Astrocyte (in vitro differentiated cells and primary cell): ENCODE results near the gene SUGP2. TPM values are rescaled to one million over a fixed set of nuclear protein-coding genes. Genes with fewer than 3 reads are reported as not detected.

Source experiments
- DNase-seq: peaks from one replicate; pipeline ENCODE4 v3.0.0-alpha.2; 2010; ENCODE audit warnings: low read depth
- FAIRE-seq: peaks from 2 replicates; lab custom pipeline; 2011; peaks lifted over from hg19 to GRCh38; lab: Jason Lieb, UNC
- H2AFZ ChIP-seq: 2 replicates; pipeline ENCODE4 v1.6.0; 2012; ENCODE audit warnings: low read depth, low read length, inconsistent platforms
- H3K27ac ChIP-seq: 2 replicates; pipeline ENCODE4 v1.5.1; 2011; ENCODE audit warnings: low read depth, low read length, inconsistent platforms
- H3K27me3 ChIP-seq: 2 replicates; pipeline ENCODE4 v1.6.0; 2011; ENCODE audit warnings: low read length, inconsistent platforms; ENCODE audit not compliant: insufficient read depth
- H3K36me3 ChIP-seq: 2 replicates; pipeline ENCODE4 v1.5.1; 2011; ENCODE audit warnings: low read length, inconsistent platforms; ENCODE audit not compliant: insufficient read depth
- H3K4me1 ChIP-seq: 2 replicates; pipeline ENCODE4 v1.5.1; 2011; ENCODE audit warnings: low read length, inconsistent platforms; ENCODE audit not compliant: insufficient read depth
- H3K4me2 ChIP-seq: 2 replicates; pipeline ENCODE4 v1.6.0; 2012; ENCODE audit warnings: low read length, inconsistent platforms
- H3K4me3 ChIP-seq: 2 replicates; pipeline ENCODE4 v1.5.1; 2011; ENCODE audit warnings: low read depth, mild to moderate bottlenecking, low read length, inconsistent platforms; ENCODE audit not compliant: insufficient read depth
- H3K79me2 ChIP-seq: 2 replicates; pipeline ENCODE4 v1.6.0; 2012; ENCODE audit warnings: mild to moderate bottlenecking, low read length, inconsistent platforms; ENCODE audit not compliant: insufficient read depth
- H3K9ac ChIP-seq: 2 replicates; pipeline ENCODE4 v1.6.0; 2012; ENCODE audit warnings: mild to moderate bottlenecking, low read length, inconsistent platforms
- H3K9me3 ChIP-seq: 2 replicates; pipeline ENCODE4 v1.5.1; 2012; ENCODE audit warnings: low read depth, mild to moderate bottlenecking, low read length, inconsistent platforms; ENCODE audit not compliant: insufficient read depth
- H4K20me1 ChIP-seq: 2 replicates; pipeline ENCODE4 v1.6.0; 2012; ENCODE audit warnings: low read length, inconsistent platforms; ENCODE audit not compliant: insufficient read depth
- H3K27ac Mint-ChIP-seq: one replicate; pipeline ENCODE4 v1.8.0; 2021; ENCODE audit warnings: mild to moderate bottlenecking, mixed read lengths; ENCODE audit not compliant: unreplicated experiment
- H3K27me3 Mint-ChIP-seq: one replicate; pipeline ENCODE4 v1.8.0; 2021; ENCODE audit warnings: low read depth, mixed read lengths; ENCODE audit not compliant: unreplicated experiment
- H3K36me3 Mint-ChIP-seq: one replicate; pipeline ENCODE4 v1.8.0; 2021; ENCODE audit warnings: low read depth, mixed read lengths; ENCODE audit not compliant: unreplicated experiment
- H3K4me1 Mint-ChIP-seq: one replicate; pipeline ENCODE4 v1.8.0; 2021; ENCODE audit warnings: low read depth, mixed read lengths; ENCODE audit not compliant: unreplicated experiment
- H3K4me3 Mint-ChIP-seq: one replicate; pipeline ENCODE4 v1.8.0; 2021; ENCODE audit warnings: mild to moderate bottlenecking, moderate library complexity, mixed read lengths; ENCODE audit not compliant: unreplicated experiment
- H3K9me3 Mint-ChIP-seq: one replicate; pipeline ENCODE4 v1.8.0; 2021; ENCODE audit warnings: mild to moderate bottlenecking, mixed read lengths; ENCODE audit not compliant: unreplicated experiment
- EZH2 ChIP-seq: IDR thresholded peaks from 2 replicates; pipeline ENCODE4 v1.6.1; 2012; ENCODE audit warnings: mild to moderate bottlenecking, low read length, inconsistent platforms; ENCODE audit not compliant: insufficient read depth
- total RNA-seq: library from RNA; stranded (reverse); gene quantifications from 2 replicates; pipeline ENCODE4 v1.2.1, GENCODE V29; 2021
- TF ChIP-seq, protein P1 (sequence below): IDR thresholded peaks from 2 replicates; pipeline ENCODE4 v1.5.1; 2011; ENCODE audit warnings: low read depth, mild to moderate bottlenecking, inconsistent platforms, low read length, moderate library complexity; ENCODE audit not compliant: insufficient read depth

The SUGP2 gene
- total RNA-seq, 1 donor from 2014 or later = 77.6 TPM

DNA sequence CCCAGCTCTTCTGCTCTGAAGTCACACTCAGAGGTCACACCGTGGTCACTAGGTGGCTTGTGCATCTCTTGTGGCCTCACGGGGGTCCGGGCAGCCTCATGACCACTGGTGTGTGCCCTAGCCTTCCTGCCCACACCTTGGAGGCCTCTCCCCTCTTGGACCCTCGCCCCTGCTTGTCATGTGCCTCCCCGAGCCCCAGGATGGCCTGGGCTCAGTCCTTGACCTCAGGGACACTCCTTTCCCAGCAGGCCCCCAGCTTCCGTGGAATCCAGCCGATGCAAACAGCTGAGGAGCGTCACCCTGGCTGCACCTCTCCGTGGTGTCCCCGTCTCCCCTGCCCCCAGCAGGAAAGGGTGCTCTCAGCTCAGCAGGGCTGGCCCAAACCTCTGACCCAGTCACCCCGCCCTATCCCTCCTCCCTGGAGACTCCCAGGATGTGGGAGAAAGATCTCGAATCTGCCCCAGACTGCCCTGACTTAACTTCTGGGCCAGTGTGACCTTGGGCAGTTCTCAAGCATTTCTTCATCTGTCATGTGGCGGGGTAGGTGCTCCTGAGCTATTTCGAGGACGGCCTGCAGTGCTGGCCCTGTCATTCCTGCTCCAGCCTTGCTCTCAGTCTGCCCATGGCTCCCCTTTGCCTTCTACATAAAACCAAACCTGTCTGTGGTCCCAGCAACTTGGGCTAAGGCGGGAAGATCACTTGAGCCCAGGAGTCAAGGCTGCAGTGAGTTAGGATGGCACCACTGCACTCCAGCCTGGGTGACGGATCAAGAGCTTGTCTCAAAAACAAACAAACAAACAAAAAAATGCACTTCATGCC, 25.9 kb upstream of the SUGP2 start:
- H3K36me3 ChIP-seq = peaks cover 10% of the 10 kb centered on the region
- peaks cover 6% of the 10 kb centered on the region for H4K20me1 ChIP-seq
- H3K4me1 Mint-ChIP-seq = peaks cover 8% of the 10 kb centered on the region
- TF ChIP-seq EZH2 = no peak
- TF ChIP-seq, protein P1, sequence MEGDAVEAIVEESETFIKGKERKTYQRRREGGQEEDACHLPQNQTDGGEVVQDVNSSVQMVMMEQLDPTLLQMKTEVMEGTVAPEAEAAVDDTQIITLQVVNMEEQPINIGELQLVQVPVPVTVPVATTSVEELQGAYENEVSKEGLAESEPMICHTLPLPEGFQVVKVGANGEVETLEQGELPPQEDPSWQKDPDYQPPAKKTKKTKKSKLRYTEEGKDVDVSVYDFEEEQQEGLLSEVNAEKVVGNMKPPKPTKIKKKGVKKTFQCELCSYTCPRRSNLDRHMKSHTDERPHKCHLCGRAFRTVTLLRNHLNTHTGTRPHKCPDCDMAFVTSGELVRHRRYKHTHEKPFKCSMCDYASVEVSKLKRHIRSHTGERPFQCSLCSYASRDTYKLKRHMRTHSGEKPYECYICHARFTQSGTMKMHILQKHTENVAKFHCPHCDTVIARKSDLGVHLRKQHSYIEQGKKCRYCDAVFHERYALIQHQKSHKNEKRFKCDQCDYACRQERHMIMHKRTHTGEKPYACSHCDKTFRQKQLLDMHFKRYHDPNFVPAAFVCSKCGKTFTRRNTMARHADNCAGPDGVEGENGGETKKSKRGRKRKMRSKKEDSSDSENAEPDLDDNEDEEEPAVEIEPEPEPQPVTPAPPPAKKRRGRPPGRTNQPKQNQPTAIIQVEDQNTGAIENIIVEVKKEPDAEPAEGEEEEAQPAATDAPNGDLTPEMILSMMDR = no peak
- H3K27ac Mint-ChIP-seq = no peak overlapping the region
- no peaks in the 10 kb centered on the region for H3K9me3 ChIP-seq
- no peak overlapping the region for H2AFZ ChIP-seq
- H3K27me3 ChIP-seq = no peaks in the 10 kb centered on the region
- H3K4me3 Mint-ChIP-seq = no peak overlapping the region
- H3K4me1 ChIP-seq = peaks cover 12% of the 10 kb centered on the region
- no peaks in the 10 kb centered on the region for H3K27me3 Mint-ChIP-seq
- H3K4me2 ChIP-seq = no peak overlapping the region
- FAIRE-seq (no peak), DNase-seq (no peak)
- no peak overlapping the region for H3K9ac ChIP-seq
- H3K36me3 Mint-ChIP-seq = peaks cover 16% of the 10 kb centered on the region
- H3K4me3 ChIP-seq = no peak overlapping the region
- H3K9me3 Mint-ChIP-seq = no peaks in the 10 kb centered on the region
- H3K27ac ChIP-seq = no peak overlapping the region
- no peaks in the 10 kb centered on the region for H3K79me2 ChIP-seq

DNA sequence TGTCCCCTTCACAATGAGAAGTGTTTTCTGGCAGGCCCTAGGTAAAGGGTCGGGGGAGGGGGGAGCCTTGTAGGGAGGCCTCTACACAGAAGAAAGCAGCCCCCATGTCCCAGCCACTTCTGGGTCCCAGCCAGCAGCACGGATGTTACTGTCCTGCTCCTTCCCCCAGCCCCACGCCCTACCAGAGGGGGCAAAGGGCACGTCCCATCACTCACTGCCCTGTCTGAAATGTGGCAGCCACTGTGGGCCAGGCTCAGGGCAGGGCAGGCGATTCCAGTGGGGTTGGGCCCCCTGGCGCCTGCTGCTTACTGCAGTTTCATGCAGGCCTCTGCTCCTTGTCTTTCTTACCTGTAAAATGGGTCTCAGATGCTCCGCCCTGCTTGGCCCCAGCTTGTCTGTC, 24.4 kb upstream of the SUGP2 start:
- Mint-ChIP-seq H3K4me1 (peaks cover 5% of the 10 kb centered on the region), H3K36me3 (peaks cover 16% of the 10 kb centered on the region), H3K27me3 (no peaks in the 10 kb centered on the region), H3K27ac (no peak overlapping the region), H3K9me3 (no peaks in the 10 kb centered on the region), H3K4me3 (no peak overlapping the region)
- no peak for DNase-seq
- Histone ChIP-seq H3K36me3 (peaks cover 10% of the 10 kb centered on the region), H3K4me3 (no peak overlapping the region), H3K27me3 (no peaks in the 10 kb centered on the region), H3K9me3 (no peaks in the 10 kb centered on the region), H3K4me2 (no peak overlapping the region), H3K79me2 (no peaks in the 10 kb centered on the region), H3K27ac (no peak overlapping the region), H3K4me1 (peaks cover 6% of the 10 kb centered on the region), H2AFZ (no peak overlapping the region), H3K9ac (no peak overlapping the region), H4K20me1 (peaks cover 6% of the 10 kb centered on the region)
- TF ChIP-seq EZH2 = no peak
- TF ChIP-seq, protein P1 = no peak
- FAIRE-seq = no peak

DNA sequence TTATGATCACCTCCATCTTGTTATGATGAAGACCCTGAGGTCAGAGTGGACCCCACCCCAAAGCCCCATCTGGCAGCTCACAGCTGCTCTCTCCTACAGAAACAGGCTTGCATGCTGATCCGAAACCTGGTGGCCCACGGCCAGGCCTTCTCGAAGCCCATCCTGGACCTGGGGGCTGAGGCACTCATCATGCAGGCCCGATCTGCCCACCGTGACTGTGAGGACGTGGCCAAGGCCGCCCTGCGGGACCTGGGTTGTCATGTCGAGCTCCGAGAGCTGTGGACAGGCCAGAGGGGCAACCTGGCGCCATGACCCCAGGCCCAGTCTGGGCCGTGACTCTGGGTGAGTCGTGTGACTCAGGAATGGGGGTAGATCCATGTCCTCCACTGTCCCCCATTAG, 24.0 kb upstream of the SUGP2 start:
- Histone ChIP-seq H3K4me2 (no peak overlapping the region), H3K4me3 (no peak overlapping the region), H3K4me1 (peaks cover 5% of the 10 kb centered on the region), H3K27ac (no peak overlapping the region), H2AFZ (no peak overlapping the region), H4K20me1 (peaks cover 6% of the 10 kb centered on the region), H3K9ac (no peak overlapping the region), H3K79me2 (no peaks in the 10 kb centered on the region), H3K27me3 (no peaks in the 10 kb centered on the region), H3K9me3 (no peaks in the 10 kb centered on the region), H3K36me3 (peaks cover 12% of the 10 kb centered on the region)
- Mint-ChIP-seq H3K4me3 (no peak overlapping the region), H3K4me1 (peaks cover 1% of the 10 kb centered on the region), H3K9me3 (no peaks in the 10 kb centered on the region), H3K27ac (no peak overlapping the region), H3K36me3 (peaks cover 16% of the 10 kb centered on the region), H3K27me3 (no peaks in the 10 kb centered on the region)
- no peak for TF ChIP-seq EZH2
- TF ChIP-seq, protein P1 = no peak
- no peak for DNase-seq
- FAIRE-seq = no peak
